CD4-positive, alpha-beta T cell treated with Interleukin-4 for 4 hours (primary cell): ENCODE results near the gene PDE4B.

Experiments
- DNase-seq: peaks from one replicate; pipeline ENCODE4 v3.0.0-alpha.2; 2020

PDE4B gene

GRCh38 chr1:66271216-66271903 is 478.7 kb downstream of the PDE4B start:
- no peak for DNase-seq

GRCh38 chr1:66271904-66272254 is 479.2 kb downstream of the PDE4B start:
- no peak for DNase-seq

GRCh38 chr1:66273656-66274055 is 481.0 kb downstream of the PDE4B start:
- DNase-seq: no peak

GRCh38 chr1:66274634-66275033 is 481.9 kb downstream of the PDE4B start:
- DNase-seq: peak; percentile 71

GRCh38 chr1:66275083-66275482 is 482.4 kb downstream of the PDE4B start:
- peak; percentile 58 for DNase-seq

- DNase-seq: no peak
Measured at GRCh38 chr1:66275601-66276023, 482.9 kb downstream of the PDE4B start.

- DNase-seq: peak; percentile 61
Measured at GRCh38 chr1:66276218-66276617, 483.5 kb downstream of the PDE4B start.

- no peak for DNase-seq
Measured at GRCh38 chr1:66278260-66279021, 485.7 kb downstream of the PDE4B start.

- no peak for DNase-seq
Measured at GRCh38 chr1:66281808-66282207, 489.1 kb downstream of the PDE4B start.

GRCh38 chr1:66282343-66282852 is 489.7 kb downstream of the PDE4B start:
- DNase-seq: peak; percentile 88

GRCh38 chr1:66282891-66283621 is 490.4 kb downstream of the PDE4B start:
- DNase-seq: no peak

GRCh38 chr1:66283622-66284041 is 490.9 kb downstream of the PDE4B start:
- DNase-seq: peak; percentile 68

DNA sequence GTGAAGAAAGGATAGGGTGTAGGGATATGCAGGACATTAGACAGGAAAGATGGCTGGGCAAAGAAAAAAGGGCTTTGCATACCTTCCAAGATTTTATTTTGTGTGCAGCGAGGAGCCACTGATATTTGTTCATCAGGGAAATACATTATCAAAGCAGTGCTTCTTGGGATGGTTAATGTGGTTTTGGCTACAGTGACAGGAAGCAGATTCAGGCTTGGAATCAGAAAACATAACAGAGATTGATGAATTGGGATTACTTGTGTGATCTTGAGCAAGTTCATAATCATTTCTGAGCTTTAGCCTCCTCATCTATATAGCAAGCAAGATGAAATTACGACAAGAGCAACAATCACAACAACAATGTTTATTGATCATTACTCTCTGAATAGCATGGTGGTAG is 492.1 kb downstream of the PDE4B start:
- no peak for DNase-seq

DNA sequence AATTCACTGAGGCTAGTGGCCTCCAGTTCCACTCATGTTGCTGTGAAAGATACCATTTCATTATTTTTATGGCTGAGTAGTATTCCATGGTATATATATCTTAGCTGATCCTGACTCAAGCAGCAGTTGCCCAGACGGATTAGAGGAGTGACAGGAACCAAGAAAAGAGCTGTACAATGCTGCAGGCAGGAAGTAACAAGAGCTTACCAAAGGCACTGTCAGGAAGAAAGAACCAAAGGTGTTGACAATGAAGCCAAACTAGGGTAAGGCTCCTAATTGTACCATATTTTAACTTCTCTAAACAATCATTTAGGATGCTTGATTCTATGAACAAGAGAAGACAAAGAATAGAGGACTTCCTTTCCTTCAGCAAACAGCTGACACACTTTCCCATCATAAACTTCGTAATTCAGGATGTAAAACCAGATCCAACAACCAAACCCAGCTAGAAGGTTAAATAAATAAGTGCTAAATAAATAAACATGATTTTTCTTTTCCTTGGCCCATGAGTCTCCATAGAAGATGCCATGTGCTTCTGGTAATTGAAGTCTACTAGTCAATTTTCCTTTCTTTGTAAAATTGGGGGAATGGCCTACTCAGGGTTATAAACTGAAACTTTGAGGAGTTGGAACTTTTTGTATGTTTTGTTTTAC is 493.0 kb downstream of the PDE4B start:
- DNase-seq: no peak

- no peak for DNase-seq
Measured at GRCh38 chr1:66286307-66286706, 493.6 kb downstream of the PDE4B start.

- peak; percentile 49 for DNase-seq
Measured at GRCh38 chr1:66288048-66288447, 495.4 kb downstream of the PDE4B start.

DNA sequence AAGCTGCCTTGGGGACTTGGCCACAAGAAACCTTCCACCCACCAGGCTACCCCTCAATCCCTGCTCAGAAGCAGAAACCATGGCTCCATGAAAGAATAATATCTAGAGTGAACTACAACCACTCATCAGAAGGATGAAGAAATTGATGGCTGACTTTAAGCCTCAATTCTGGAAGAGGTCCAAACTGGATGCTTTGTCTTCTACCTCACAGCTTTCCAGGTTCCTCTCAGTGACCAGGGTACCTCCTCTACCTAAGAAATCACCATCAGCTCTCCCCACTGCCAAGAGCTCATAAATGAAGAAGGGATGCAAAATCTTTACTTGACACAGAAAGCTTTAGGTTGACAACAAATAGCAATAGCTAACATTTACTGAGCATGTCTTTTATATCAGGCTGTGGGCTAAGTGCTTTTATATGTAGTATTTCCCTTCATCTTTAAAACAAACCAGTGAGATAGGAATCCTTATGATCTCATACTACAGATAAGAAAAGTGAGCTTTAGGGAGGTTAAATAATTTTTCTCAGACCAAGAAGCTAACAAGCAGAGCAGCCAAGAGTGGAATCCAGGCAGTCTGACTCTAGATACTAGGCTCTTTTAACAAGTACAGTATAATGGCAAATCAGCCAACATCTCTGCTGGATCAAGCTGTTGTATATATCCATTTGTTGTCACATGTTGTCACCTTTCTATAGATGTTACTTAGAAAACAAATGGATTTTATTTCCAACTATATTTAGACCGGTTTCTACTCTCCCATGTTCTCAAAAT is 498.3 kb downstream of the PDE4B start:
- no peak for DNase-seq

- no peak for DNase-seq
Measured at GRCh38 chr1:66291531-66291864, 498.8 kb downstream of the PDE4B start.

DNA sequence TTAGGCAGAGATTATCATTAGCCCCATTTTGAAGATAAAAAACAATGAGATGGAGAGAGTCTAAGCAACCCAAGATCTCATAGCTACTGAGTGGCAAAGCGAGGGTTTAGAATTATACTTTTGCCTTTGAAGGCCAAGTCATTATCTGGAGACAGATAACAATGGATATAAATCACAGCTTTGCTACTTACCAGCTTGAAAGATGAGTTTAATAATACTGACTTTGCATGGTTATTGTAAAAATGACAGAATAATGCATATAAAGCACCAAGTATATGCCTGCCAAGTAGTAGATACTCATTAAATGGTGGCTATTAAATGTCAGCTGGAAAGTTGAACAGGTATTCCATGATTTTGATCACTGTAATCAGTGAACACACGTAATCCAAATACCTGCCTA is 499.6 kb downstream of the PDE4B start:
- no peak for DNase-seq

- no peak for DNase-seq
Measured at GRCh38 chr1:66292944-66293343, 500.2 kb downstream of the PDE4B start.

GRCh38 chr1:66294707-66295370 is 502.1 kb downstream of the PDE4B start:
- DNase-seq: peak; percentile 33

GRCh38 chr1:66295803-66296202 is 503.1 kb downstream of the PDE4B start:
- DNase-seq: no peak
